Keratinocyte (primary cell): ENCODE results near the gene CLSTN2. TPM values are rescaled to one million over a fixed set of nuclear protein-coding genes. Genes with fewer than 3 reads are reported as not detected.

Source experiments
- DNase-seq: peaks from one replicate; pipeline ENCODE4 v3.0.0-alpha.2; 2011; ENCODE audit warnings: low read depth, missing footprints, low spot score
- FAIRE-seq: peaks from 2 replicates; lab custom pipeline; 2011; peaks lifted over from hg19 to GRCh38; lab: Jason Lieb, UNC
- H2AFZ ChIP-seq: 2 replicates; pipeline ENCODE4 v1.6.0; 2012; ENCODE audit warnings: low read length, control low read depth, inconsistent platforms; ENCODE audit not compliant: control insufficient read depth
- H3K27ac ChIP-seq: 2 replicates; pipeline ENCODE4 v1.5.1; 2011; ENCODE audit warnings: low read length; ENCODE audit not compliant: control insufficient read depth, insufficient read depth
- H3K27me3 ChIP-seq: 3 replicates; pipeline ENCODE4 v1.6.0; 2011; ENCODE audit warnings: low read length; ENCODE audit not compliant: control insufficient read depth, insufficient read depth; ENCODE audit errors: extremely low read depth
- H3K36me3 ChIP-seq, 2 experiments: 2 replicates in 1 of 2; 3 replicates in 1 of 2; pipeline ENCODE4 v1.5.1; 2011; ENCODE audit warnings: low read length in 2 of 2, mild to moderate bottlenecking in 1 of 2; ENCODE audit not compliant: control insufficient read depth in 2 of 2, insufficient read depth in 2 of 2; ENCODE audit errors: extremely low read depth in 1 of 2
- H3K4me1 ChIP-seq: 3 replicates; pipeline ENCODE4 v1.5.1; 2011; ENCODE audit warnings: low read length; ENCODE audit not compliant: control insufficient read depth, insufficient read depth; ENCODE audit errors: extremely low read depth
- H3K4me2 ChIP-seq: 3 replicates; pipeline ENCODE4 v1.6.0; 2011; ENCODE audit warnings: low read depth, low read length; ENCODE audit not compliant: control insufficient read depth, insufficient read depth; ENCODE audit errors: extremely low read depth
- H3K4me3 ChIP-seq, 3 experiments: fragments of 200-600 bp in 1 of 3; sonication (generic) in 1 of 3; 2 replicates in 2 of 3; 3 replicates in 1 of 3; pipeline ENCODE4 v1.5.1; 2011 to 2016; ENCODE audit warnings: low read length in 3 of 3, mild to moderate bottlenecking in 3 of 3, control low read depth in 2 of 3, inconsistent platforms in 1 of 3, low read depth in 1 of 3, mixed read lengths in 1 of 3, mixed run types in 1 of 3, moderate library complexity in 1 of 3; ENCODE audit not compliant: control insufficient read depth in 2 of 3, insufficient read depth in 2 of 3; ENCODE audit errors: extremely low read depth in 1 of 3
- H3K79me2 ChIP-seq: 2 replicates; pipeline ENCODE4 v1.6.0; 2012; ENCODE audit warnings: low read length; ENCODE audit not compliant: control insufficient read depth, insufficient read depth
- H3K9ac ChIP-seq: 3 replicates; pipeline ENCODE4 v1.6.0; 2011; ENCODE audit warnings: low read length; ENCODE audit not compliant: control insufficient read depth, insufficient read depth; ENCODE audit errors: extremely low read depth
- H3K9me1 ChIP-seq: 3 replicates; pipeline ENCODE4 v1.6.0; 2011; ENCODE audit warnings: low read length; ENCODE audit not compliant: control insufficient read depth, insufficient read depth; ENCODE audit errors: extremely low read depth
- H3K9me3 ChIP-seq: 2 replicates; pipeline ENCODE4 v1.5.1; 2012; ENCODE audit warnings: low read depth, low read length; ENCODE audit not compliant: control insufficient read depth
- H4K20me1 ChIP-seq: 3 replicates; pipeline ENCODE4 v1.6.0; 2011; ENCODE audit warnings: low read length; ENCODE audit not compliant: control insufficient read depth, insufficient read depth; ENCODE audit errors: extremely low read depth
- CTCF ChIP-seq, 3 experiments: IDR thresholded peaks in 1 of 3; conservative IDR thresholded peaks in 1 of 3; optimal IDR thresholded peaks in 1 of 3; 2 replicates in 2 of 3; 3 replicates in 1 of 3; pipeline versions ENCODE3 to v1.5.1; 2011; ENCODE audit warnings: low read length in 3 of 3, mild to moderate bottlenecking in 3 of 3, moderate library complexity in 2 of 3, control low read depth in 1 of 3, inconsistent platforms in 1 of 3; ENCODE audit not compliant: insufficient read depth in 2 of 3; ENCODE audit errors: extremely low read depth in 1 of 3
- EZH2 ChIP-seq: IDR thresholded peaks from one replicate; pipeline ENCODE4 v1.6.1; 2012; ENCODE audit warnings: inconsistent platforms, mild to moderate bottlenecking, low read length, moderate library complexity
- dilution Hi-C: fragments of 300-500 bp; cut with MboI; formaldehyde crosslinking; loops from one replicate; pipeline ENCODE4 v1.7.0; 2020; ENCODE audit warnings: low sequenced_read_pairs; ENCODE audit not compliant: extremely low pct_ligation_motif_present
- polyA plus RNA-seq, 5 experiments: library from polyadenylated mRNA; depleted of rRNA in 3 of 5; stranded (reverse) in 3 of 5; stranded (forward) in 1 of 5; unstranded in 1 of 5; fragments of >200 nt; gene quantifications; 1 replicate in 1 of 5; 2 replicates in 3 of 5; 3 replicates in 1 of 5; pipeline versions ENCODE4 v1.2.1 to v1.2.3, GENCODE V29; 2011 to 2012; ENCODE audit warnings: missing spikeins in 2 of 5, low read depth in 1 of 5, low replicate concordance in 1 of 5

CLSTN2 gene
- polyA plus RNA-seq, 1 donor (not counting 4 experiments of a cell fraction or from before 2014, with no cell fraction given) = 0.09 TPM

GRCh38 chr3:140252812-140253656, 318.0 kb downstream of the CLSTN2 start:
- Histone ChIP-seq H3K79me2 (no peaks in the 10 kb centered on the region), H3K9me1 (no peaks in the 10 kb centered on the region), H3K4me2 (no peak overlapping the region), H3K9ac (no peak overlapping the region), H4K20me1 (no peaks in the 10 kb centered on the region), H3K36me3 (no peaks in the 10 kb centered on the region), H3K4me3 (no peak overlapping the region), H3K9me3 (no peaks in the 10 kb centered on the region), H3K27ac (no peak overlapping the region), H2AFZ (no peak overlapping the region), H3K27me3 (peaks cover 8% of the 10 kb centered on the region), H3K4me1 (no peaks in the 10 kb centered on the region)
- DNase-seq = no peak
- no peak for TF ChIP-seq CTCF (optimal IDR thresholded peaks at IDR 0.05 in 1 of 3, IDR thresholded peaks at IDR 0.05 in 1 of 3, conservative IDR thresholded peaks at IDR 0.05 in 1 of 3; ENCODE audit: extremely low read depth in 1 of 3, insufficient read depth in 2 of 3, low read length in 3 of 3)
- no peak for TF ChIP-seq EZH2
- FAIRE-seq = no peak
- dilution Hi-C loops = no loop called here

GRCh38 chr3:140258222-140258724, 323.3 kb downstream of the CLSTN2 start:
- dilution Hi-C loops = no loop called here

More at GRCh38 chr3:140258222-140258724, 323.3 kb downstream of the CLSTN2 start:
- H3K79me2 ChIP-seq = no peaks in the 10 kb centered on the region
- DNase-seq (no peak), FAIRE-seq (peak; percentile 29)
- H3K9me1 ChIP-seq = no peaks in the 10 kb centered on the region
- H3K27ac ChIP-seq = no peak overlapping the region
- no peaks in the 10 kb centered on the region for H3K27me3 ChIP-seq
- no peaks in the 10 kb centered on the region for H3K9me3 ChIP-seq
- no peaks in the 10 kb centered on the region for H4K20me1 ChIP-seq
- H3K4me1 ChIP-seq = no peaks in the 10 kb centered on the region
- no peak overlapping the region for H2AFZ ChIP-seq
- H3K4me3 ChIP-seq = no peak overlapping the region
- H3K9ac ChIP-seq = no peak overlapping the region
- H3K36me3 ChIP-seq = no peaks in the 10 kb centered on the region
- no peak for TF ChIP-seq EZH2
- no peak for TF ChIP-seq CTCF (optimal IDR thresholded peaks at IDR 0.05 in 1 of 3, IDR thresholded peaks at IDR 0.05 in 1 of 3, conservative IDR thresholded peaks at IDR 0.05 in 1 of 3; ENCODE audit: extremely low read depth in 1 of 3, insufficient read depth in 2 of 3, low read length in 3 of 3)
- no peak overlapping the region for H3K4me2 ChIP-seq
